HepG2 (cell line): Measurements from ENCODE around the gene UQCRHL. TPM values are rescaled to one million over a fixed set of nuclear protein-coding genes. Genes with fewer than 3 reads are reported as not detected.
A peak's percentile ranks its signal among the peaks of the same experiment; 100 is the strongest.

Source experiments
- ASH2L ChIP-seq: fragments of 300-600, 200-600 bp; sonication (generic); IDR thresholded peaks from 2 replicates; pipeline ENCODE4 v1.7.0; 2017; ENCODE audit warnings: low read depth, mild to moderate bottlenecking, moderate library complexity, mixed read lengths, low read length; ENCODE audit not compliant: insufficient read length
- ATF7 ChIP-seq, 2 experiments: fragments of 450-650 bp in 1 of 2; sonication (generic) in 1 of 2; formaldehyde crosslinking in 1 of 2; IDR thresholded peaks; 2 replicates each; pipeline versions ENCODE4 v1.4.0 to v1.6.1; 2016 to 2020; ENCODE audit warnings: antibody characterized with exemption in 1 of 2, mild to moderate bottlenecking in 1 of 2, missing genetic modification reagents in 1 of 2
- FIP1L1 ChIP-seq: fragments of 200-400 bp; formaldehyde crosslinking; IDR thresholded peaks from 2 replicates; pipeline ENCODE4 v1.6.1; 2018; ENCODE audit warnings: low read depth, mild to moderate bottlenecking, low read length, moderate library complexity, borderline replicate concordance; ENCODE audit not compliant: insufficient read depth
- IKZF4 ChIP-seq: sonication (generic); formaldehyde crosslinking; IDR thresholded peaks from 2 replicates; pipeline ENCODE4 v1.5.1; 2020; ENCODE audit warnings: borderline replicate concordance, mild to moderate bottlenecking, low read depth, missing genetic modification reagents; ENCODE audit errors: not compliant biosample characterization
- LRRFIP1 ChIP-seq: sonication (generic); formaldehyde crosslinking; conservative IDR thresholded peaks from 2 replicates; pipeline ENCODE4 v1.4.0; 2020; ENCODE audit warnings: missing genetic modification reagents
- NBN ChIP-seq: fragments of 450-650 bp; conservative IDR thresholded peaks from 2 replicates; pipeline ENCODE4 v1.6.1; 2017
- RARA ChIP-seq: IDR thresholded peaks from 2 replicates; pipeline ENCODE4 v1.6.1; 2016; ENCODE audit warnings: missing genetic modification reagents, missing compliant biosample characterization
- TP53 ChIP-seq: sonication (generic); formaldehyde crosslinking; conservative IDR thresholded peaks from 2 replicates; pipeline ENCODE4 v1.4.0; 2020; ENCODE audit warnings: missing genetic modification reagents
- XRCC5 ChIP-seq: fragments of 200-400 bp; formaldehyde crosslinking; optimal IDR thresholded peaks from 2 replicates; pipeline ENCODE3; 2017; ENCODE audit warnings: mild to moderate bottlenecking, low read length
- ZC3H4 ChIP-seq: sonication (generic); formaldehyde crosslinking; IDR thresholded peaks from 2 replicates; pipeline ENCODE4 v1.4.0; 2020; ENCODE audit warnings: missing genetic modification reagents, borderline replicate concordance
- ZNF124 ChIP-seq: sonication (generic); formaldehyde crosslinking; IDR thresholded peaks from 2 replicates; pipeline ENCODE4 v1.4.0; 2020; ENCODE audit warnings: missing genetic modification reagents
- ZNF326 ChIP-seq: sonication (generic); formaldehyde crosslinking; IDR thresholded peaks from 2 replicates; pipeline ENCODE4 v1.4.0; 2020; ENCODE audit warnings: missing genetic modification reagents, borderline replicate concordance
- ZNF746 ChIP-seq: sonication (generic); formaldehyde crosslinking; IDR thresholded peaks from 2 replicates; pipeline ENCODE4 v1.8.0; 2022; ENCODE audit warnings: mild to moderate bottlenecking, missing genetic modification reagents
- ZNF773 ChIP-seq: sonication (generic); formaldehyde crosslinking; IDR thresholded peaks from 2 replicates; pipeline ENCODE4 v1.4.0; 2020; ENCODE audit warnings: missing genetic modification reagents, borderline replicate concordance
- ZNF776 ChIP-seq: sonication (generic); formaldehyde crosslinking; IDR thresholded peaks from 2 replicates; pipeline ENCODE4 v1.4.0; 2020; ENCODE audit warnings: mild to moderate bottlenecking, missing genetic modification reagents
- polyA plus RNA-seq, 8 experiments: library from polyadenylated mRNA; depleted of rRNA in 3 of 8; stranded (reverse) in 7 of 8; unstranded in 1 of 8; fragments of >200 nt; fragmentation: Illumina TruSeq in 4 of 8; extraction: Trizol in 4 of 8; gene quantifications; 2 replicates each; pipeline versions ENCODE4 v1.2.1 to v1.2.3, GENCODE V29; 2011 to 2016; ENCODE audit warnings: low read depth in 4 of 8, missing spikeins in 1 of 8, mixed read lengths in 1 of 8; ENCODE audit not compliant: insufficient read depth in 1 of 8
- total RNA-seq, 5 experiments: library from RNA; depleted of rRNA; stranded (reverse); fragments of >200 nt; fragmentation: Illumina TruSeq; extraction: Trizol; gene quantifications; 2 replicates each; pipeline ENCODE4 v1.2.3, GENCODE V29; 2016; ENCODE audit warnings: low read depth in 1 of 5
- TF ChIP-seq, protein P1 (sequence below): sonication (generic); formaldehyde crosslinking; IDR thresholded peaks from 2 replicates; pipeline ENCODE4 v1.5.1; 2020; ENCODE audit warnings: missing genetic modification reagents, mild to moderate bottlenecking, borderline replicate concordance
- TF ChIP-seq, protein P2 (sequence below): sonication (generic); formaldehyde crosslinking; IDR thresholded peaks from 2 replicates; pipeline ENCODE4 v1.8.0; 2022; ENCODE audit warnings: mild to moderate bottlenecking, missing genetic modification reagents; ENCODE audit not compliant: insufficient replicate concordance
- TF ChIP-seq, protein P3 (sequence below): IDR thresholded peaks from 2 replicates; pipeline ENCODE4 v1.6.1; 2012; ENCODE audit warnings: inconsistent platforms
- TF ChIP-seq, protein P4 (sequence below): sonication (generic); formaldehyde crosslinking; IDR thresholded peaks from 2 replicates; pipeline ENCODE4 v1.4.0; 2020; ENCODE audit warnings: missing genetic modification reagents
- TF ChIP-seq, protein P5 (sequence below): sonication (generic); formaldehyde crosslinking; IDR thresholded peaks from 2 replicates; pipeline ENCODE4 v1.8.0; 2022; ENCODE audit warnings: missing genetic modification reagents, mild to moderate bottlenecking, borderline replicate concordance

The UQCRHL gene
- total and polyA plus RNA-seq, 2 of the 13 experiments (the other 11 are each of a cell fraction or from before 2014, with no cell fraction given) = 1.8 to 2.3 TPM

GRCh38 chr1:15835741-15836510, 28.5 kb upstream of the UQCRHL start (continued):
- TF ChIP-seq, protein P1, sequence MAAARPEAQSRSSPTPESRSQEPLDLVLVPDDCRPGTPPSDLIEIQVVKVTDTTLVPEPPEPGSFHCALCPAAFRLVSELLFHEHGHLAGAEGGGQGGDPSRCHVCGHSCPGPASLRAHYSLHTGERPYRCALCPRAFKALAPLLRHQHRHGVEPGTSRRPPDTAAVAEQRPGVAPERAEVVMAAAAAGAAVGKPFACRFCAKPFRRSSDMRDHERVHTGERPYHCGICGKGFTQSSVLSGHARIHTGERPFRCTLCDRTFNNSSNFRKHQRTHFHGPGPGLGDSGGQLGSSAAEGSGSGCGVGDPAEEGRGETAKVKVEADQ (CRISPR knock-in tag) = peak; percentile 66; the same call in 1 of the 2 replicates
- TF ChIP-seq ZNF124 (0 out of 2 replicates have a peak, but pooled peaks have one; percentile 29), ASH2L (no peak), ATF7 (IDR thresholded peaks at IDR 0.05) (no peak), ATF7 (CRISPR knock-in tag; IDR thresholded peaks at IDR 0.05) (no peak), LRRFIP1 (CRISPR knock-in tag) (no peak), TP53 (0 out of 2 replicates have a peak, but pooled peaks have one; percentile 52), ZNF776 (CRISPR knock-in tag) (no peak), ZNF773 (CRISPR knock-in tag) (peak; percentile 82; the same call in 1 of the 2 replicates), XRCC5 (no peak), IKZF4 (no peak), ZNF746 (CRISPR knock-in tag) (no peak), FIP1L1 (no peak), ZC3H4 (CRISPR knock-in tag) (peak; percentile 79; the same call in 1 of the 2 replicates), NBN (no peak), ZNF326 (CRISPR knock-in tag) (no peak), RARA (CRISPR knock-in tag) (peak; percentile 41; the same call in 1 of the 2 replicates)
- TF ChIP-seq, protein P2, sequence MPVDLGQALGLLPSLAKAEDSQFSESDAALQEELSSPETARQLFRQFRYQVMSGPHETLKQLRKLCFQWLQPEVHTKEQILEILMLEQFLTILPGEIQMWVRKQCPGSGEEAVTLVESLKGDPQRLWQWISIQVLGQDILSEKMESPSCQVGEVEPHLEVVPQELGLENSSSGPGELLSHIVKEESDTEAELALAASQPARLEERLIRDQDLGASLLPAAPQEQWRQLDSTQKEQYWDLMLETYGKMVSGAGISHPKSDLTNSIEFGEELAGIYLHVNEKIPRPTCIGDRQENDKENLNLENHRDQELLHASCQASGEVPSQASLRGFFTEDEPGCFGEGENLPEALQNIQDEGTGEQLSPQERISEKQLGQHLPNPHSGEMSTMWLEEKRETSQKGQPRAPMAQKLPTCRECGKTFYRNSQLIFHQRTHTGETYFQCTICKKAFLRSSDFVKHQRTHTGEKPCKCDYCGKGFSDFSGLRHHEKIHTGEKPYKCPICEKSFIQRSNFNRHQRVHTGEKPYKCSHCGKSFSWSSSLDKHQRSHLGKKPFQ = peak; percentile 17
- TF ChIP-seq, protein P3, sequence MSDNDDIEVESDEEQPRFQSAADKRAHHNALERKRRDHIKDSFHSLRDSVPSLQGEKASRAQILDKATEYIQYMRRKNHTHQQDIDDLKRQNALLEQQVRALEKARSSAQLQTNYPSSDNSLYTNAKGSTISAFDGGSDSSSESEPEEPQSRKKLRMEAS = peak; percentile 58
- TF ChIP-seq, protein P4, sequence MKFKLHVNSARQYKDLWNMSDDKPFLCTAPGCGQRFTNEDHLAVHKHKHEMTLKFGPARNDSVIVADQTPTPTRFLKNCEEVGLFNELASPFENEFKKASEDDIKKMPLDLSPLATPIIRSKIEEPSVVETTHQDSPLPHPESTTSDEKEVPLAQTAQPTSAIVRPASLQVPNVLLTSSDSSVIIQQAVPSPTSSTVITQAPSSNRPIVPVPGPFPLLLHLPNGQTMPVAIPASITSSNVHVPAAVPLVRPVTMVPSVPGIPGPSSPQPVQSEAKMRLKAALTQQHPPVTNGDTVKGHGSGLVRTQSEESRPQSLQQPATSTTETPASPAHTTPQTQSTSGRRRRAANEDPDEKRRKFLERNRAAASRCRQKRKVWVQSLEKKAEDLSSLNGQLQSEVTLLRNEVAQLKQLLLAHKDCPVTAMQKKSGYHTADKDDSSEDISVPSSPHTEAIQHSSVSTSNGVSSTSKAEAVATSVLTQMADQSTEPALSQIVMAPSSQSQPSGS (CRISPR knock-in tag) = peak; percentile 76
- TF ChIP-seq, protein P5, sequence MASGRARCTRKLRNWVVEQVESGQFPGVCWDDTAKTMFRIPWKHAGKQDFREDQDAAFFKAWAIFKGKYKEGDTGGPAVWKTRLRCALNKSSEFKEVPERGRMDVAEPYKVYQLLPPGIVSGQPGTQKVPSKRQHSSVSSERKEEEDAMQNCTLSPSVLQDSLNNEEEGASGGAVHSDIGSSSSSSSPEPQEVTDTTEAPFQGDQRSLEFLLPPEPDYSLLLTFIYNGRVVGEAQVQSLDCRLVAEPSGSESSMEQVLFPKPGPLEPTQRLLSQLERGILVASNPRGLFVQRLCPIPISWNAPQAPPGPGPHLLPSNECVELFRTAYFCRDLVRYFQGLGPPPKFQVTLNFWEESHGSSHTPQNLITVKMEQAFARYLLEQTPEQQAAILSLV = no peak; the same call in 1 of the 2 replicates
